ENCODE measurements around the gene SLC8A1. TPM values are rescaled to one million over a fixed set of nuclear protein-coding genes. Genes with fewer than 3 reads are reported as not detected.

SLC8A1 gene
- total and polyA plus RNA-seq, 2 donors (not counting 1 experiment from before 2014, with no cell fraction given): 0.07 to 0.20 TPM

- Histone ChIP-seq H3K9me3 (ENCODE audit: control extremely low read depth in 1 of 3, control insufficient read depth in 2 of 3, insufficient read depth in 1 of 3, low read length in 2 of 3) (no peaks in the 10 kb centered on the region), H2AFZ (ENCODE audit: insufficient read depth, low read depth, low read length, poor library complexity, severe bottlenecking) (no peak overlapping the region), H3K9ac (ENCODE audit: low read length) (no peak overlapping the region), H3K27me3 (replicated peaks in 1 of 4; ENCODE audit: control extremely low read depth in 1 of 4, control insufficient read depth in 3 of 4, insufficient read depth in 4 of 4, low read length in 3 of 4) (no peaks in the 10 kb centered on the region), H3K79me2 (ENCODE audit: control insufficient read depth, insufficient read depth, low read length) (no peaks in the 10 kb centered on the region), H3K27ac (ENCODE audit: low read length in 2 of 2) (no peak overlapping the region), H3K36me3 (replicated peaks in 1 of 2; ENCODE audit: control extremely low read depth in 1 of 2, control insufficient read depth in 1 of 2, extremely low read depth in 1 of 2, insufficient read depth in 2 of 2, low read length in 1 of 2) (no peaks in the 10 kb centered on the region), H3K4me1 (ENCODE audit: control insufficient read depth in 2 of 2, insufficient read depth in 2 of 2, low read length in 2 of 2) (no peaks in the 10 kb centered on the region), H3K4me3 (ENCODE audit: control extremely low read depth in 1 of 5, extremely low read depth in 1 of 5, insufficient read depth in 1 of 5, low read depth in 2 of 5, low read length in 4 of 5) (no peak overlapping the region), H3K4me2 (replicated peaks; ENCODE audit: low read depth, low read length, poor library complexity, severe bottlenecking) (no peak overlapping the region), H4K20me1 (ENCODE audit: control insufficient read depth, insufficient read depth, low read length, poor library complexity, severe bottlenecking) (no peaks in the 10 kb centered on the region)
- WGBS (ENCODE audit: insufficient coverage): 78% methylated on average over 3 of the region's 4 CpGs
- Mint-ChIP-seq H3K9me3 (ENCODE audit: insufficient read depth) (no peaks in the 10 kb centered on the region), H3K4me3 (no peak overlapping the region), H3K4me1 (no peaks in the 10 kb centered on the region), H3K27me3 (no peaks in the 10 kb centered on the region), H3K27ac (no peak overlapping the region)
- intact Hi-C loops (cut with micrococcal nuclease): no loop called here
- no peak for ATAC-seq (ENCODE audit: low read depth)
- TF ChIP-seq, protein P1, sequence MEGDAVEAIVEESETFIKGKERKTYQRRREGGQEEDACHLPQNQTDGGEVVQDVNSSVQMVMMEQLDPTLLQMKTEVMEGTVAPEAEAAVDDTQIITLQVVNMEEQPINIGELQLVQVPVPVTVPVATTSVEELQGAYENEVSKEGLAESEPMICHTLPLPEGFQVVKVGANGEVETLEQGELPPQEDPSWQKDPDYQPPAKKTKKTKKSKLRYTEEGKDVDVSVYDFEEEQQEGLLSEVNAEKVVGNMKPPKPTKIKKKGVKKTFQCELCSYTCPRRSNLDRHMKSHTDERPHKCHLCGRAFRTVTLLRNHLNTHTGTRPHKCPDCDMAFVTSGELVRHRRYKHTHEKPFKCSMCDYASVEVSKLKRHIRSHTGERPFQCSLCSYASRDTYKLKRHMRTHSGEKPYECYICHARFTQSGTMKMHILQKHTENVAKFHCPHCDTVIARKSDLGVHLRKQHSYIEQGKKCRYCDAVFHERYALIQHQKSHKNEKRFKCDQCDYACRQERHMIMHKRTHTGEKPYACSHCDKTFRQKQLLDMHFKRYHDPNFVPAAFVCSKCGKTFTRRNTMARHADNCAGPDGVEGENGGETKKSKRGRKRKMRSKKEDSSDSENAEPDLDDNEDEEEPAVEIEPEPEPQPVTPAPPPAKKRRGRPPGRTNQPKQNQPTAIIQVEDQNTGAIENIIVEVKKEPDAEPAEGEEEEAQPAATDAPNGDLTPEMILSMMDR (IDR thresholded peaks at IDR 0.05): no peak
- no peak for TF ChIP-seq EZH2 (IDR thresholded peaks at IDR 0.05; ENCODE audit: borderline replicate concordance, insufficient read depth, low read depth, low read length, poor library complexity, severe bottlenecking)
- ChIA-PET POLR2A (no interaction called here), CTCF (no interaction called here)
- no peak for DNase-seq
Measured at GRCh38 chr2:40395169-40396073, 56.5 kb downstream of the SLC8A1 start.

DNA sequence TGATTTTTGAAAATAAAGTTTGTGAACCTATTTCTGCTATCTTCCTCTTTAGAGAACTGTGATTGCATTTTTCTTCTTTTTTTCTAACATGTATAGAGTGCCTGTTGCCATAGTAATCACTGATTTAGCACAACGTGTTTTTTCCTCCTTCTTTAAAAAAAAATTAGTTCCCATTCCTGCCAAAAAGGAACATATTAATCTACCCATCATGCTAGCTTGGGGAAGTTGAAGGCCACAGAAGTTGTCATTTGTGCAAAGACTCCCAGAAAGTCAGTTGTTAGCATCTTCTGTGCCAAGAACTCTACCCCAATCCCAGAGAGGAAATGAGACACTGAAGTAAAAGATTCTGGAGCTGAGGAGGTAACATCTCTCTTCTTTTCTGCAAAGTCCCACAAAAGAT, 57.3 kb downstream of the SLC8A1 start:
- DNase-seq: no peak
- H3K4me1 ChIP-seq (ENCODE audit: control insufficient read depth in 2 of 2, insufficient read depth in 2 of 2, low read length in 2 of 2): no peaks in the 10 kb centered on the region
- intact Hi-C loops (cut with micrococcal nuclease): no loop called here
- WGBS (ENCODE audit: insufficient coverage): no CpG with 5 or more reads among the region's 1 CpG
- H3K4me3 Mint-ChIP-seq: no peak overlapping the region
- no peak overlapping the region for H3K9ac ChIP-seq (ENCODE audit: low read length)
- no peak overlapping the region for H3K27ac Mint-ChIP-seq
- no peak overlapping the region for H3K27ac ChIP-seq (ENCODE audit: low read length in 2 of 2)
- H3K27me3 Mint-ChIP-seq: no peaks in the 10 kb centered on the region
- H4K20me1 ChIP-seq (ENCODE audit: control insufficient read depth, insufficient read depth, low read length, poor library complexity, severe bottlenecking): no peaks in the 10 kb centered on the region
- no peak for TF ChIP-seq EZH2 (IDR thresholded peaks at IDR 0.05; ENCODE audit: borderline replicate concordance, insufficient read depth, low read depth, low read length, poor library complexity, severe bottlenecking)
- TF ChIP-seq, protein P1 (IDR thresholded peaks at IDR 0.05): no peak
- no peak overlapping the region for H2AFZ ChIP-seq (ENCODE audit: insufficient read depth, low read depth, low read length, poor library complexity, severe bottlenecking)
- H3K4me2 ChIP-seq (replicated peaks; ENCODE audit: low read depth, low read length, poor library complexity, severe bottlenecking): no peak overlapping the region
- H3K4me3 ChIP-seq (ENCODE audit: control extremely low read depth in 1 of 5, extremely low read depth in 1 of 5, insufficient read depth in 1 of 5, low read depth in 2 of 5, low read length in 4 of 5): no peak overlapping the region
- H3K27me3 ChIP-seq (replicated peaks in 1 of 4; ENCODE audit: control extremely low read depth in 1 of 4, control insufficient read depth in 3 of 4, insufficient read depth in 4 of 4, low read length in 3 of 4): no peaks in the 10 kb centered on the region
- H3K36me3 ChIP-seq (replicated peaks in 1 of 2; ENCODE audit: control extremely low read depth in 1 of 2, control insufficient read depth in 1 of 2, extremely low read depth in 1 of 2, insufficient read depth in 2 of 2, low read length in 1 of 2): no peaks in the 10 kb centered on the region
- H3K79me2 ChIP-seq (ENCODE audit: control insufficient read depth, insufficient read depth, low read length): no peaks in the 10 kb centered on the region
- POLR2A ChIA-PET: no interaction called here
- no peaks in the 10 kb centered on the region for H3K9me3 Mint-ChIP-seq (ENCODE audit: insufficient read depth)
- H3K9me3 ChIP-seq (ENCODE audit: control extremely low read depth in 1 of 3, control insufficient read depth in 2 of 3, insufficient read depth in 1 of 3, low read length in 2 of 3): no peaks in the 10 kb centered on the region
- CTCF ChIA-PET: no interaction called here
- ATAC-seq (ENCODE audit: low read depth): no peak
- H3K4me1 Mint-ChIP-seq: no peaks in the 10 kb centered on the region

Data from B cell (primary cell).